MCF 10A (cell line): ENCODE results near the gene MBD3L1. TPM values are rescaled to one million over a fixed set of nuclear protein-coding genes. Genes with fewer than 3 reads are reported as not detected.

Experiments
- Bru-seq: library from RNA; stranded (reverse); fragments of 400-500 nt; gene quantifications from one replicate; lab custom pipeline; 2021; lab: Mats Ljungman, UMichigan
- BruChase-seq, 2 experiments: library from RNA; stranded (reverse); fragments of 400-500 nt; gene quantifications; one replicate each; lab custom pipeline; 2021; lab: Mats Ljungman, UMichigan
- BruUV-seq: library from RNA; stranded (reverse); fragments of 400-500 nt; replicated peaks from 2 replicates; lab custom pipeline; 2021; lab: Mats Ljungman, UMichigan
- CTCF ChIA-PET: fragments of 300-600 bp; sonication (Branson Sonifier 250); formaldehyde crosslinking; extraction: SDS; loops from one replicate; lab custom pipeline; 2021; ENCODE audit warnings: antibody characterized with exemption, inconsistent platforms; lab: Yijun Ruan, JAX
- POLR2A ChIA-PET: fragments of 300-600, 350-650 bp; sonication (Branson Sonifier 250); formaldehyde crosslinking; extraction: SDS; loops from one replicate; lab custom pipeline; 2020; ENCODE audit warnings: antibody characterized with exemption, inconsistent platforms; lab: Yijun Ruan, JAX
- DNase-seq: peaks from one replicate; pipeline ENCODE4 v3.0.0-alpha.2; 2018; ENCODE audit not compliant: unreplicated experiment
- H3K27ac Mint-ChIP-seq: one replicate; pipeline ENCODE4 v1.8.0; 2022; ENCODE audit warnings: mild to moderate bottlenecking, low read depth, mixed read lengths; ENCODE audit not compliant: unreplicated experiment
- H3K27me3 Mint-ChIP-seq: one replicate; pipeline ENCODE4 v1.8.0; 2022; ENCODE audit warnings: mixed read lengths; ENCODE audit not compliant: insufficient read depth, unreplicated experiment
- H3K36me3 Mint-ChIP-seq: one replicate; pipeline ENCODE4 v1.8.0; 2022; ENCODE audit warnings: mild to moderate bottlenecking, moderate library complexity, mixed read lengths; ENCODE audit not compliant: insufficient read depth, unreplicated experiment
- H3K4me1 Mint-ChIP-seq: one replicate; pipeline ENCODE4 v1.8.0; 2022; ENCODE audit warnings: mixed read lengths; ENCODE audit not compliant: insufficient read depth, unreplicated experiment
- H3K4me3 Mint-ChIP-seq: one replicate; pipeline ENCODE4 v1.8.0; 2022; ENCODE audit warnings: mild to moderate bottlenecking, moderate library complexity, mixed read lengths; ENCODE audit not compliant: unreplicated experiment
- H3K9me3 Mint-ChIP-seq: one replicate; pipeline ENCODE4 v1.8.0; 2022; ENCODE audit warnings: mixed read lengths; ENCODE audit not compliant: unreplicated experiment
- intact Hi-C: fragments of 100-400 bp; cut with micrococcal nuclease; formaldehyde crosslinking; loops from 2 replicates; pipeline ENCODE4 v1.14.1; 2022
- long read RNA-seq: library from polyadenylated mRNA; stranded (forward); transcript quantifications from one replicate; pipeline ENCODE4 v2.0.0, GENCODE V29; 2022
- total RNA-seq: library from RNA; stranded (reverse); gene quantifications from 2 replicates; pipeline ENCODE4 v1.2.3, GENCODE V29; 2022
- TF ChIP-seq, protein P1 (sequence below): fragments of 200-600 bp; IDR thresholded peaks from one replicate; pipeline ENCODE4 v1.8.0; 2022; ENCODE audit warnings: antibody characterized with exemption, mild to moderate bottlenecking; ENCODE audit not compliant: unreplicated experiment

MBD3L1 gene
- total RNA-seq = not detected in 2 replicates
- Bru-seq, nascent RNA = percentile 13 among the genes with signal in this experiment
- BruChase-seq, experiment 1, labeled RNA remaining after a 6-hour chase = percentile 8 among the genes with signal in this experiment
- percentile 6 among the genes with signal in this experiment for BruChase-seq, experiment 2, labeled RNA remaining after a 2-hour chase
- long read RNA-seq = 0 reads

DNA sequence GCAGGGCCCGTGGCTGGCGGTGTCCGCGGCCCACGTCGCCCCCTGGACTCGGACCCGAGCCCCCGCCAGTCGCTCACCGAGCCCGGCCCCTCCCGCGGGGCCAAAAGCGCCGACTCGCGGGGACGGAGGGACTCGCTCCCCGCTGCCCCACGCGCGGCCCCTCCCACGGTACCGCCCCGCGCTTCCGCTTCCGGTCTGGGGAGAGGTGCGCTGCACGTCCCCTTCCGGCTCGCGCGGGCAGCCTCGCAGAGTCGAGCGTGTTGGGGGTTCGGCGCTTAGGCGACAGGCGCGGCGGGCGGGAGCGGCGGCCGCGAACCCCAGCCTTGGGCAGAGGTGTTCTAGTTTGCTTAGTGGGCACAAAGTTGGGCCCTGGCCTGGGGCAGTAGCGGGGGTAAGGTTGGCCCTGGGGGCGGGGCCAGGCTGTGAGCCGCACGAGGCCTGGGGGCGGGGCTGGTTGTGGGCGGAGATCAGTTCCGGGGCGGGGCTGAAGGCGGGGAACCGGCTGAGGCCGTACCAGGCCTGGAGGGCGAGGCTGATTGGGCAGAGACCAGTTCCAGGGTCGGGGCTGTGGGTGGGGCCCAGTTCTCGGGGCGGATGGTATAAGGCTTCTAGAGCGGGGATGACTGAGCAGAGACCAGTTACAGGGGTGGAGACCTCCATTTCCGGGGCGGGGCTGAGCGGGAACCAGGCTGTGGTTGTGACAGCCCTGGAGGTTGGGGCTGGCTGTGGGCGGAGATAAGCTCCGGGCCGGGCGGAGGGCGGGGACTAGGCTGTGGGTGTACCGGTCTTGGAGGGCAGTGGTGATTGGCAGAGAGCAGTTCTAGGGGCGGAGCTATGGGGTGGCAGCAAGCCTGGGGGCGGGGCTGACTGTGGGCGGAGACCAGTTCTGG, at the start of gene MBD3L1, which contains the start of gene ZNF558:
TSS of gene MBD3L1 (plus strand) at position 246 of the 890 bp plus-strand sequence. CDS start 10,302 bp downstream, outside the sequence.
TSS of gene ZNF558 (minus strand) at position 173 of the 890 bp plus-strand sequence. CDS start 9,645 bp downstream, outside the sequence.
- H3K36me3 Mint-ChIP-seq = peaks cover 28% of the 10 kb centered on the region
- no peaks in the 10 kb centered on the region for H3K27me3 Mint-ChIP-seq
- peak within 1 kb of the TSS; percentile 82 for H3K4me3 Mint-ChIP-seq
- ChIA-PET CTCF (interaction anchor here (0.6 to 1.5 kb wide), 7 partner anchors 27 to 742 kb away, joined by 3 to 5 read pairs (median 4); no protein-coding TSS in a partner anchor), POLR2A (interaction anchor here (0.6 to 1.0 kb wide), 4 partner anchors 244 to 752 kb away, joined by 3 to 6 read pairs (median 3); partner anchors contain the start of genes ZNF121 and ZNF317)
- intact Hi-C loops = loop anchor here (1.0 to 5.0 kb wide), 3 partner anchors 186 to 310 kb away; partner anchors contain the start of gene ZNF317
- DNase-seq = peak; percentile 98
- TF ChIP-seq, protein P1, sequence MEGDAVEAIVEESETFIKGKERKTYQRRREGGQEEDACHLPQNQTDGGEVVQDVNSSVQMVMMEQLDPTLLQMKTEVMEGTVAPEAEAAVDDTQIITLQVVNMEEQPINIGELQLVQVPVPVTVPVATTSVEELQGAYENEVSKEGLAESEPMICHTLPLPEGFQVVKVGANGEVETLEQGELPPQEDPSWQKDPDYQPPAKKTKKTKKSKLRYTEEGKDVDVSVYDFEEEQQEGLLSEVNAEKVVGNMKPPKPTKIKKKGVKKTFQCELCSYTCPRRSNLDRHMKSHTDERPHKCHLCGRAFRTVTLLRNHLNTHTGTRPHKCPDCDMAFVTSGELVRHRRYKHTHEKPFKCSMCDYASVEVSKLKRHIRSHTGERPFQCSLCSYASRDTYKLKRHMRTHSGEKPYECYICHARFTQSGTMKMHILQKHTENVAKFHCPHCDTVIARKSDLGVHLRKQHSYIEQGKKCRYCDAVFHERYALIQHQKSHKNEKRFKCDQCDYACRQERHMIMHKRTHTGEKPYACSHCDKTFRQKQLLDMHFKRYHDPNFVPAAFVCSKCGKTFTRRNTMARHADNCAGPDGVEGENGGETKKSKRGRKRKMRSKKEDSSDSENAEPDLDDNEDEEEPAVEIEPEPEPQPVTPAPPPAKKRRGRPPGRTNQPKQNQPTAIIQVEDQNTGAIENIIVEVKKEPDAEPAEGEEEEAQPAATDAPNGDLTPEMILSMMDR = no peak
- no TSS peak for BruUV-seq
- H3K27ac Mint-ChIP-seq = peak within 1 kb of the TSS; percentile 97
- no peaks in the 10 kb centered on the region for H3K9me3 Mint-ChIP-seq
- peaks cover 5% of the 10 kb centered on the region for H3K4me1 Mint-ChIP-seq

DNA sequence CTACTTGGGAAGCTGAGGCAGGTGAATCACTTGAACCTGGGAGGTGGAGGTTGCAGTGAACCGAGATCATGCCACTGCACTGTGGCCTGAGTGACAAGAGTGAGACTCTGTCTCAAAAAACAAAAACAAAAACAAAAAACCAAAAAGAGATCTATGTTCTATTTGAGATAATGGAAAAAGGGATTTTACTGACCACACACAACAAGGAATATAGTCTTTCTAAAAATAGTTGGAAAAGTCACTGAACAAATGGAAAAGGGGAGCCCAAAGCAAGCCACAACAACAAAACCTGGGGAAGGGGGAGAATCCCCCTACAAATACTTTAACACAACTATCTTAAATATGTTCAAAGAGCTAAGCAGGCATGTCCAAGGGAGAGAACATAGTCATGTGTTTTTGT, 37.4 kb upstream of the MBD3L1 start:
- no peak overlapping the region for H3K4me3 Mint-ChIP-seq
- no TSS peak for BruUV-seq
- H3K4me1 Mint-ChIP-seq = no peaks in the 10 kb centered on the region
- peaks cover 7% of the 10 kb centered on the region for H3K9me3 Mint-ChIP-seq
- no peak for DNase-seq
- CTCF ChIA-PET = no interaction called here
- H3K27ac Mint-ChIP-seq = no peak overlapping the region
- no peaks in the 10 kb centered on the region for H3K27me3 Mint-ChIP-seq
- TF ChIP-seq, protein P1 = no peak
- peaks cover 6% of the 10 kb centered on the region for H3K36me3 Mint-ChIP-seq
- intact Hi-C loops = no loop called here
- POLR2A ChIA-PET = no interaction called here

DNA sequence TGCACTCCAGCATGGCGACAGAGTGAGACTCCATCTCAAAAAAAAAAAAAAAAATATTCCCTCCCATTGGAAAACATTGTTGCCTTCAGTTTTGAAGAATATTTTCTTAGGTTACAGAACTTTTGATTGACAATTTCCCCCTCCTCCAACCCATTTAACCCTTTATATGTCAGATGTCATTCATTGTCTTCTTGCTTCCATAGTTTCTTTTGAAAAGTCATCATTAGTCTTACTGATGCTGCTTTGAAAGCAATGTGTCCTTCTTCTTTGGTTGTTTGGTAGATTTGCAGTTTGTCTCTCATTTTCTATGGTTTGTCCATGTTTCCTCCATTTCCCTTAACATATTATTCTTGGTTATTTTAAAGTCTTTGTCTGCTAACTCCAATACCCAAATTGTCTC, 25.5 kb upstream of the MBD3L1 start:
- H3K27ac Mint-ChIP-seq = no peak overlapping the region
- intact Hi-C loops = no loop called here
- ChIA-PET POLR2A (no interaction called here), CTCF (no interaction called here)
- no peak overlapping the region for H3K4me3 Mint-ChIP-seq
- TF ChIP-seq, protein P1 = no peak
- H3K4me1 Mint-ChIP-seq = no peaks in the 10 kb centered on the region
- DNase-seq = no peak
- no peaks in the 10 kb centered on the region for H3K27me3 Mint-ChIP-seq
- H3K9me3 Mint-ChIP-seq = peaks cover 35% of the 10 kb centered on the region
- H3K36me3 Mint-ChIP-seq = peaks cover 37% of the 10 kb centered on the region
- no TSS peak for BruUV-seq
